IgD-negative memory B cell (primary cell): ENCODE measurements around the gene VPS52. TPM values are rescaled to one million over a fixed set of nuclear protein-coding genes. Genes with fewer than 3 reads are reported as not detected.

Source experiments
- H3K27ac Mint-ChIP-seq, 3 donors: one replicate each; pipeline ENCODE4 v1.8.0; 2020 to 2022; ENCODE audit warnings: mild to moderate bottlenecking in 3 of 3, mixed read lengths in 3 of 3, moderate library complexity in 1 of 3
- H3K27me3 Mint-ChIP-seq: one replicate; pipeline ENCODE4 v1.8.0; 2021; ENCODE audit warnings: mixed read lengths
- H3K36me3 Mint-ChIP-seq: one replicate; pipeline ENCODE4 v1.8.0; 2020; ENCODE audit warnings: mild to moderate bottlenecking, mixed read lengths
- H3K4me1 Mint-ChIP-seq, 3 donors: one replicate each; pipeline ENCODE4 v1.8.0; 2020 to 2022; ENCODE audit warnings: mixed read lengths in 3 of 3, mild to moderate bottlenecking in 1 of 3
- H3K4me3 Mint-ChIP-seq, 4 donors: one replicate each; pipeline ENCODE4 v1.8.0; 2020 to 2022; ENCODE audit warnings: mild to moderate bottlenecking in 4 of 4, mixed read lengths in 4 of 4, moderate library complexity in 3 of 4
- H3K9me3 Mint-ChIP-seq, 3 donors: one replicate each; pipeline ENCODE4 v1.8.0; 2020 to 2021; ENCODE audit warnings: mixed read lengths in 3 of 3, mild to moderate bottlenecking in 1 of 3
- polyA plus RNA-seq: library from polyadenylated mRNA; unstranded; fragments of 300-500 nt; fragmentation: Illumina TruSeq; gene quantifications from one replicate; pipeline ENCODE4 v1.2.3, GENCODE V29; 2021

The VPS52 gene
- polyA plus RNA-seq, 1 donor from 2014 or later = 18.4 TPM

DNA sequence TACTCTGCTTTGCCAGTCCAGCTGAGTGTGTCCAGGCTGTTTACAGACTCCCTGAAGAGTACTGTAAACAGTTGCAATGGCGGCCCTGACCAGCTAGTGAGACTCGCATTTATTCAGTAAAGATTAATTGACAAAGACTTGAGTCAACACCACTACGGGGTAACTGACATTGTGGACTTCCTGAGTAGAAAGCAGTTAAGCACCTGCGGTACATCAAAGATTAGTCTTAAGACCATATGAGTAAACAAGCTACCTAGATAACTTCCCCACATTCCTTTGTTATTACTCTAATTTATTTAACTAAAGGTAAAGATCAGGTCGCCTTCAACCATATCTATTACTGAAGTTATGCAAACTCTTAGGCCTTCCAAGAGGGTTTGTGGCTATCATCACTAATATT, 12.6 kb downstream of the VPS52 start:
- Mint-ChIP-seq H3K4me3 (no peak overlapping the region), H3K36me3 (peaks cover 8% of the 10 kb centered on the region), H3K4me1 (peaks cover 0 to 4% (median 0%) of the 10 kb centered on the region in 3 donors), H3K9me3 (no peaks in the 10 kb centered on the region), H3K27me3 (no peaks in the 10 kb centered on the region), H3K27ac (no peak overlapping the region)

DNA sequence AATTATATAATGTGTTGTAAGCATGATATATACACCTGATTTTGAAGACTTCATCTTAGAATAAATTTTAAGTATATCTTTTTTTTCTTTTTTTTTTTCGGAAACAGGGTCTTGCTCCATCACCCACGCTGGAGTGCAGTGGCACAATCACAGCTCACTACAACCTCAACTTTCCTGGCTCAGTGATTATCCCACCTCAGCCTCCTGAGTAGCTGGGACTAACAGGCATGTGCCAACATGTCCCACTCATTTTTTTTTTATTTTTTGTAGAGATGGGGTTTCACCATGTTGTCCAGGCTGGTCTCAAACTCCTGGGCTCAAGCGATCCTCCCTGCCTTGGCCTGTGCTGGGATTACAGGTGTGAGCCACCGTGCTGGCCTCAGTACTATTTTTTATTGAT, 17.1 kb downstream of the VPS52 start:
- no peaks in the 10 kb centered on the region for H3K27me3 Mint-ChIP-seq
- H3K9me3 Mint-ChIP-seq = no peaks in the 10 kb centered on the region

DNA sequence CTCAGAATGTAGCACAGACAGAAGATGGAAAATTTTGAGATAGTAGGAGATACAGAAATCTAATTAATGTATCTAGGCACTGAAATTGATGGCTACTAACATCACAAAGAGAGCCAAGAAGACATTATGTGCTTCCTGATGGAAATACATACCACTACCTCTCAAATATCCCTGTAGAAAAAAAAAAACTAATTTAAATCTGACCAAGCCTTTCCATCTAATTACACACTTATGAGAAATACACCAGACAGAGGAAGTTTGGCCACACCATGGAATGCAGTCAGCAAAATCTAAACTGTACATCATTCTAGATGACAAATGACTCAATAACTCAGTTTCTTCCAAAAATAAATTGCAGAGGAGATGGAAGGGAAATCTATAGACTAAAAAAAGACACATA, 18.9 kb downstream of the VPS52 start:
- H3K4me3 Mint-ChIP-seq = no peak overlapping the region
- H3K4me1 Mint-ChIP-seq = peaks cover 13 to 14% (median 13%) of the 10 kb centered on the region in 3 donors
- no peaks in the 10 kb centered on the region for H3K27me3 Mint-ChIP-seq
- H3K36me3 Mint-ChIP-seq = peaks cover 5% of the 10 kb centered on the region
- no peak overlapping the region for H3K27ac Mint-ChIP-seq
- no peaks in the 10 kb centered on the region for H3K9me3 Mint-ChIP-seq

More for the DNA sequence above, 17.1 kb downstream of the VPS52 start:
- Mint-ChIP-seq H3K36me3 (peaks cover 5% of the 10 kb centered on the region), H3K4me3 (no peak overlapping the region), H3K4me1 (peaks cover 6 to 12% (median 8%) of the 10 kb centered on the region in 3 donors), H3K27ac (no peak overlapping the region)

DNA sequence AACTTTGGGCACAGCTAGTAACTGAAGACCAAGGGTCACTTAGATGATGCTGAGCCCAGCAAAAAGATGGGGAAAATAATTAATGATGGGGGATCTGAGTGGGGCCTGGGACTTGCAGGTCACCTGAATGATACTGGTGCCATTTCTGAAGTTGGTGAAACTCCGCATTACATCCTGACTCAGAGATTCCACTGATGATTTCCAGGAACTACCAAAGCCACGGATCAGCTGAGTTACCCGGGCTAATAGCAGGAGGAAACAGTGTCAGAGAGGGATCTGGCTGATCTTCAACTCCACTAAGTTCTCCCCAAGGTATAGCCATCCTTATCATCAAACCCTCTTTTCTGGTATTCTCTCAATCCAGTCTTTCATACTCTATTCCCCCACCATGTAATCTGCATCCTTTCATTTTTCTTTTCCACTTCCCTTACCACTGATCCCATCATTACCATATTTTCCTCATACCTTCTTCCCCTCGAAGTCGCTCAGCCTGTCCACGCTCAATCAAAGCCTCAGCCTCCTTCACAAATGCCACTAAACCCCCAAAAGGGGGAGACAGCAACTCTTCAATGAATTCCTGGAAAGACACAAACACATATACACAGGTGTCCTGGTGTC, 20.2 kb downstream of the VPS52 start:
- Mint-ChIP-seq H3K27me3 (no peaks in the 10 kb centered on the region), H3K27ac (peak overlapping the region; percentile 3 to 84 (median 24)), H3K9me3 (no peaks in the 10 kb centered on the region), H3K4me1 (peaks cover 13 to 14% (median 13%) of the 10 kb centered on the region in 3 donors), H3K4me3 (peak overlapping the region in 3 of 4 donors; percentile 16 to 94 (median 28)), H3K36me3 (peaks cover 5% of the 10 kb centered on the region)

DNA sequence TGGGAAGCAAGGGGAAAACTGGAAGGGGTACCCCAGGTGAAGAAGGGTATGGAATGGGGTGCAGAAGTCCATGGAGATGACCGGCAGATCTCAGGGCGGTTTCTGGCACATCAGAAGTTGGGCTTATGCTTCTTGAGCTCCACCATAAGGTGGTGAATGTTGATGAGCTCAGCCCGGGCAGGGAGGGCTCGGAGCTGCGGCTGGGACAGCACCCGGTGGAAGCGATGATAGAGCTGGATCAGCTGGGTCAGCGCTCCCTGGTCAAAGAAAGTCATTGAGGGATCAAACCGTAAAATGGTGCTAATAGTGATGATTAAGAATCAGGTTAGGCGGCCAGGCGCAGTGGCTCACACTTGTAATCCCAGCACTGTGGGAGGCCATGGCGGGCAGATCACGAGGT, 20.9 kb downstream of the VPS52 start:
- H3K4me1 Mint-ChIP-seq = peaks cover 13 to 14% (median 13%) of the 10 kb centered on the region in 3 donors
- H3K27ac Mint-ChIP-seq = no peak overlapping the region
- no peaks in the 10 kb centered on the region for H3K9me3 Mint-ChIP-seq
- peak overlapping the region in 3 of 4 donors; percentile 74 to 94 (median 87) for H3K4me3 Mint-ChIP-seq
- H3K36me3 Mint-ChIP-seq = peaks cover 4% of the 10 kb centered on the region
- peaks cover 2% of the 10 kb centered on the region for H3K27me3 Mint-ChIP-seq

DNA sequence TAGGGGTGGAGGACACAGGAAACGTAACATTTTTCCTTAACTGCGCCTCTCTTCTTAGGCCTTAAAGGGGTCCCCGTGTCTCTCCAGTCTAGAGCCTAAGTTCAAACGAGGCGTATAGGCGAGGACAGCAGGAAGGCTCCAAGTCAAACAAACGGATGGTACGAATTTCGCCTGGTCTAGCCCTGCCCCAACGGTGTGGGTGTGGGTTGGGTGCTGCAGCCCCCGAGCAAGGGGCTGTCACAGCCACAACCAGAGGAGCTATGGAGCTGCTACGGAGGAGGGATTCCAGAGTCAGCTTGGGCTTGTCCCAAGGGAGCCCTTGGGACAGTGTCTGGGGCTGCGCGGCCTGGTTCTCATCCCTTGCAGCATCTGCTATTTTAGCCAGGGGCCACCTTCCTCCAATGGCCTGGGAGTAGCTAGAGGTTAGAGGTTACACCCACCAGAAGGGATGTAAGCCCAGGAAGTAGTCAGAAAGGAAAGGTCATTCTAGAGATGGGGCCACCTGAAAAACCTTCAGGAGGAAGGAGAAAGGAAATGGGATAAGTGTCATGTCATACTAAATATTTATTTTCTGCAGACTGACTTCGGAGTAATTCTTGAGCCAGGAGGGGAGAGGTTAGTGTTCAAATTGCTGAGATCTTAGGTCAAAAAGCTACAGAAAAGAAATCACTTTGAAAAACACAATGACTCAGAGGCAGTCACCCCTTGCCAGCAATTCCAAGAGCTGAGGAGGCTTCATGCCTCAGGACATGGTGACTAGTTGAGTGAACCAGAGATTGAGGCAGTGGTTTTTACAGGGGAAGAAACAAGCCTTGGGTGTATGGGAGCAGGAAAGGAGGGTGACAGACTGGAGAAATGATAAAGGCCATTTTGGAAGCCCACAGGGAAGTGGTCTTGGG, 21.7 kb downstream of the VPS52 start:
- Mint-ChIP-seq H3K4me1 (peaks cover 13 to 14% (median 13%) of the 10 kb centered on the region in 3 donors), H3K27ac (peak overlapping the region; percentile 94 to 99 (median 98)), H3K36me3 (peaks cover 3% of the 10 kb centered on the region), H3K27me3 (peaks cover 2% of the 10 kb centered on the region), H3K9me3 (no peaks in the 10 kb centered on the region), H3K4me3 (peak overlapping the region; percentile 87 to 98 (median 93))

DNA sequence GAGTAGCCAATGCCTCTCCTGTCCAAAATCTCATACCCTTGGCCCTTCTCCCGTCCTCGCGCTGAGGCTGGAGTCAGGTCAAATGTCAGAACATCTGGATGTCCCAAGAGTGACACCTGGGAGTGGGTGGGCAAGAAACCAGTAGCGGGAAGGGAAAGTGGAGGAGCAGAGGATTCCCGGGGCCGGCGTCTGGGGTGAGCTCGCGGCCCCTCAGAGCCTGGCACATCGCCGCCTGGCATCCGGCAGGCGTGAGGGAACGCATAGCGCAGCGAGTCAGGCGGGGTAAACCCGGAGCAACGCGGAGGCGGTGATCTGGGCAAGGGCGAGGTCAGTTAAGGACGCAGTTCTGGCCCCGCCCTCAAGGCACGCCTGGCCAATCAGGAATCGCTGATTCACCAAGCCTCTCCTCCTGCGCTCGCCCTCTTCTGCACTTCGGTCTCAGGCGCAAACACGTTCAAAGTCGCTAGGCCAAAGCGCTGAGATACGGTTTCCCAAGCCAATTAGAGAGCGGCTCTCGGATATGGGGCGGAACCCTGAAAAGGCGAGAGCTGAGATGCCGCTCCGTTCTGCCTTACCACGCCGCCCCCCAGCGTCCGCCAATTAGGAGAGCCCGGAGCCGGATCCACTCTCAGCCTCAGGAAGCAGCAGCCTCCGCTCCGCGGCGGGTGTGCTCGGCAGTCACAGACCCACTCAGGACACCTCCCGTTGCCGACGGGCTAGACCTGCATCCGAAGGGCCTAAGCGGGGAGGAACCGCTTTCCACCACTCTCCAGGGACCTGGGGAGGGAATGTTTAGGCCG, 22.5 kb downstream of the VPS52 start:
- Mint-ChIP-seq H3K4me1 (peaks cover 13 to 14% (median 13%) of the 10 kb centered on the region in 3 donors), H3K36me3 (peaks cover 3% of the 10 kb centered on the region), H3K9me3 (no peaks in the 10 kb centered on the region), H3K27me3 (peaks cover 2% of the 10 kb centered on the region), H3K27ac (peak overlapping the region; percentile 94 to 99 (median 98)), H3K4me3 (peak overlapping the region; percentile 87 to 98 (median 94))

DNA sequence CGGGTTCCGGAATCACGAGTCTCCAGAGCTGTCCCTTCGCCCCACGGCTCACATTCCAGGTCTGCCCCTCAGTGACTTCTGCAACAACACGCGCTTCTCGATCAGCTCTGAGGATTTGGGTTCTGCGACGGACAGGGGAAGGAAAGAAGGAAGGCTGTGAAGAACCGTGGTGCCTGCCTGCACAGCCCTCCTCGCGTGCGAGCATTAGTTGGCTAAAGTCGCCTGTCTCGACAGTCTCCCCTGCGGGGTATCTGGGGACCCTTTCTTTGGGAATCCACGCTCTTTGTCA, 23.1 kb downstream of the VPS52 start:
- peaks cover 3% of the 10 kb centered on the region for H3K36me3 Mint-ChIP-seq
- peaks cover 13 to 14% (median 13%) of the 10 kb centered on the region in 3 donors for H3K4me1 Mint-ChIP-seq
- H3K27ac Mint-ChIP-seq = peak overlapping the region; percentile 94 to 99 (median 98)
- peak overlapping the region; percentile 87 to 98 (median 94) for H3K4me3 Mint-ChIP-seq
- peaks cover 3% of the 10 kb centered on the region for H3K27me3 Mint-ChIP-seq
- no peaks in the 10 kb centered on the region for H3K9me3 Mint-ChIP-seq

DNA sequence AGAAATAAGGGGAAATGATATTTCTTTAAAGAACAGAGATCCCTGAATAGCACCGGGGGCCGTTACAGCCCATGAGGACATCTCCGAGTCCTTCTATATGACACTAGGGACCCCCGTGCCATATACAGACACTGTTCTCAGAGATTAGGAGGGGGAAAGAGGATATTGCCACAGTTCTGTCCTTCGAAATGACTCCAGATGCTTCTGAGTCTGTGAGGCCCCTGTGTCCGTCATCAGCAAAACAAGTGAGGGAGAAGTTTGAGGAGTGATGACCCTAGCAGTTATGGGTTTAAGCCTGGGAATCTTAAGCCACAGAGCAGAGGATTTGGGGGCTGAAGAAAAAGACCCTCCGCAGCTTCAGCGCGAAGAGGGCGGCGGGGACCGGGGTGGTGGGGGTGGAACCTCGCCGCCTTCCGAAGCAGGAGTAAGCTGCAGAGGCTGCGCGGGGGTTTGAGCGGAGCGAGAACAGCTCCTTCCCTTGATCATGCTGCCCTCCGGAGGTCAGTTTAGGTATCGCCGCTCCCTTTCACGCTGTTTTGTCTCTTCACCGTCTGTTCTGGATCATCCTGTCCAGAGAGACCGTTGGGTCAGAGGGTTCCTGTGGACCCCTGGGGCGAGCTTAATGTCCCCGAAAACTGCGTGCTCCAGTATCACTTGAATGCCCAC, 23.6 kb downstream of the VPS52 start:
- no peaks in the 10 kb centered on the region for H3K9me3 Mint-ChIP-seq
- H3K27ac Mint-ChIP-seq = peak overlapping the region; percentile 94 to 99 (median 98)
- peak overlapping the region; percentile 87 to 98 (median 94) for H3K4me3 Mint-ChIP-seq

DNA sequence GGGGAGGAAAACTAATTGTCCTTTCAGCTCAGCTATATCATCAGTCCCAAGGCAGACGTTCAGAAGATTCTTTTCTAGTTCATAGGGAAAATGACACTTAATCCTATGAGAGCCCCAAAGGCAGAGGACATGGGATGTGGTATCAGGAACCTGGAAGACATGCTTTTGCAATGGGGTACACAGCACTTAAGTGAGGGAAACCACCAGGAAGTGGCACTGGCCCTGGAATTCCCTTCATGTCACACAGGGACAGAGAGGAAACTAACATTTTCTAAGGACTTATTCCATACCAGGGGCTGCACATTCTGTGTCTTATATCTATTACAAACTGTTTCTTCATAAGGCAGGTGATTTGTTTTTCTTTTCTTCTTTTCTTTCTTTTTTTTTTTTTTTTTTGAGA, 28.2 kb downstream of the VPS52 start:
- H3K27me3 Mint-ChIP-seq = peaks cover 13% of the 10 kb centered on the region

More for the DNA sequence above, 23.6 kb downstream of the VPS52 start:
- Mint-ChIP-seq H3K27me3 (peaks cover 6% of the 10 kb centered on the region), H3K36me3 (peaks cover 3% of the 10 kb centered on the region), H3K4me1 (peaks cover 13 to 14% (median 13%) of the 10 kb centered on the region in 3 donors)

DNA sequence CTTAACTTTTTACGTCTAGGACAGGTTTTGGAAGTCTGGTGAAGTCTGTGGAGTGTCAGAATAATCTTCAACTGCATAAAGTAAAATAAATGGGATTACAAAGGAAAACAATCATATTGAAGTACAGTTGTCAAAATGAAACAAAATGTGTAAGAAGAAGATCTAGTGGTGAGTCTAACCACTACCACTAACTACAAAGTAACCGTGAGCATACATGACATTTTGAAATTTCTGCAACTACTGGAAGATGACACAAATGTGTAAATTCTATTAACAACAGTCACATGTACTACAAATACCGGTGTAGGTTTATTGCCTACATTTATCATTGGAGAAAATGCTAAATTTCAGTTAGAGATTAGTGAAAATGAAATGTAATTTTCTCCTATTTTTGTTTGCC, 29.7 kb downstream of the VPS52 start:
- no peaks in the 10 kb centered on the region for H3K36me3 Mint-ChIP-seq
- H3K9me3 Mint-ChIP-seq = no peaks in the 10 kb centered on the region
- peaks cover 0 to 3% (median 0%) of the 10 kb centered on the region in 3 donors for H3K4me1 Mint-ChIP-seq
- H3K4me3 Mint-ChIP-seq = no peak overlapping the region
- no peak overlapping the region for H3K27ac Mint-ChIP-seq
- peaks cover 16% of the 10 kb centered on the region for H3K27me3 Mint-ChIP-seq

More for the DNA sequence above, 28.2 kb downstream of the VPS52 start:
- Mint-ChIP-seq H3K36me3 (no peaks in the 10 kb centered on the region), H3K4me1 (peaks cover 0 to 5% (median 2%) of the 10 kb centered on the region in 3 donors), H3K4me3 (no peak overlapping the region), H3K9me3 (no peaks in the 10 kb centered on the region), H3K27ac (peak overlapping the region in 1 of 3 donors; percentile 39)

DNA sequence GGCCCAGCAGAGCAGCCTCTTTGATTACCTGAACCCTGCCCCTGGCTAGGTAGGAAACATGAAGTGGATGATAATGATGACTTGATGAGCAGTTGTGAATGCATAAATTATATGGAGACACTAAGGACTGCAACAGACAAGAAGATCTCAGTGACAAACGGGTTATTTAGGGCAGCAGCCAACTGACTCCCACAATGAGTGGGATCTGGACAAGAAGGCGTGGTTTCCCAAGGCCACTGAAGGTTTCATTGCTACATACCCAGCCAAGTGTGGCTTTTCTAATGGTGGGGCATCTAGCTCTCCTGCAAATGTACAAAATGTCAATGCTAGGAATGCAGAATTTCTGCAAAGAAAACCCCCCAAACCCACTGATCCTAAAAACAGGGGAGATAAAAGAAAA, 33.9 kb downstream of the VPS52 start:
- H3K27ac Mint-ChIP-seq = no peak overlapping the region
- peaks cover 22% of the 10 kb centered on the region for H3K27me3 Mint-ChIP-seq
- H3K4me1 Mint-ChIP-seq = peaks cover 0 to 3% (median 0%) of the 10 kb centered on the region in 3 donors
- H3K4me3 Mint-ChIP-seq = no peak overlapping the region
- no peaks in the 10 kb centered on the region for H3K9me3 Mint-ChIP-seq
- H3K36me3 Mint-ChIP-seq = peaks cover 2% of the 10 kb centered on the region

DNA sequence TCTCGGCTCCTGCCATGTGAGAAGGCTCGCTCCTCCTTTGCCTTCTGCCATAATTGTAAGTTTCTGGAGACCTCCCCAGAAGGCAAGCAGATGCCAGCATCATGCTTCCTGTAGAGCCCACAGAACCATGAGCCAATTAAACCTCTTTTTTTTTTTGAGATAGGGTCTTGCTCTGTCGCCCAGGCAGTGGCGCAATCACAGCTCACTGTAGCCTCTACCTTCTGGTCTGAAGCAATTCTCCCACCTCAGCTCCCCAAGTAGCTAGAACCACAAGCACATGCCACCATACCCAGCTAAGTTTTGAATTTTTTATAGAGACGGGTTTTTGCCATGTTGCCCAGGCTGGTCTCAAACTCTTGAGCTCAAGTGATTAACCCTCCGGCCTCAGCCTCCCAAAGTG, 34.8 kb downstream of the VPS52 start:
- peaks cover 3% of the 10 kb centered on the region for H3K36me3 Mint-ChIP-seq
- H3K4me3 Mint-ChIP-seq = no peak overlapping the region
- peaks cover 20% of the 10 kb centered on the region for H3K27me3 Mint-ChIP-seq
- no peaks in the 10 kb centered on the region for H3K9me3 Mint-ChIP-seq
- no peak overlapping the region for H3K27ac Mint-ChIP-seq
- H3K4me1 Mint-ChIP-seq = peaks cover 0 to 1% (median 0%) of the 10 kb centered on the region in 3 donors

DNA sequence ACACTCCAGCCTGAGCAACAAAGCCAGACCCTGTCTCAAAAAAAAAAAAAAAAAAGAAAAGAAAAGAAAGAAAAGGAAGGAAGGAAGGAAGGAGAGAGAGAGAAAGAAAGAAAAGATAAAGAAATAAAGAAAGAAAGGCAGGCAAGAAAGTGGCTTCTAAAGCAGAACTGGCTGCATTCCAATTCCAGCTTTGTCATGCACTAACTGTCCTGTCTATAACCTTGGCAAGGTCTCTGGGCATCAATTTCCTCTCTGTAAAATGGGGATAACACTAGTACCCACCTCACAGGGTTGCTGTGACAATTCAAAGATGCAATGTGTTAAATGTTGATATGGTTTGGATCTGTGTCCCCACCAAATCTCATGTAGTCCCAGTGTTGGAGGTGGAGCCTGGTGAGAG, 35.3 kb downstream of the VPS52 start:
- no peak overlapping the region for H3K27ac Mint-ChIP-seq
- peaks cover 3% of the 10 kb centered on the region for H3K36me3 Mint-ChIP-seq
- H3K9me3 Mint-ChIP-seq = no peaks in the 10 kb centered on the region
- H3K4me3 Mint-ChIP-seq = no peak overlapping the region
- H3K4me1 Mint-ChIP-seq = no peaks in the 10 kb centered on the region
- H3K27me3 Mint-ChIP-seq = peaks cover 20% of the 10 kb centered on the region
